GM23248 (cell line): ENCODE data around the gene AADAT.

Experiments
- EZH2 ChIP-seq: fragments of 200-600 bp; sonication (generic); IDR thresholded peaks from 2 replicates; pipeline ENCODE4 v1.6.1; 2018; ENCODE audit warnings: antibody characterized with exemption, mild to moderate bottlenecking; ENCODE audit not compliant: insufficient read depth, poor library complexity, severe bottlenecking
- EZH2phosphoT487 ChIP-seq: fragments of 200-600 bp; sonication (generic); IDR thresholded peaks from 2 replicates; pipeline ENCODE4 v1.6.1; 2018; ENCODE audit warnings: antibody characterized with exemption, moderate library complexity, mild to moderate bottlenecking, low read depth; ENCODE audit not compliant: insufficient read depth

GRCh38 chr4:170097681-170098080 lies 7.9 kb upstream of the AADAT start:
- TF ChIP-seq EZH2, result no peak
- no peak for TF ChIP-seq EZH2phosphoT487
